ENCODE results near the gene KLHL40. TPM values are rescaled to one million over a fixed set of nuclear protein-coding genes. Genes with fewer than 3 reads are reported as not detected.

KLHL40 gene
- total and polyA plus RNA-seq, 10 of the 15 experiments (the other 5 are each of a cell fraction or from before 2014, with no cell fraction given): not detected

- TF ChIP-seq SIX5 (IDR thresholded peaks at IDR 0.05; ENCODE audit: low read depth, low read length, severe bottlenecking): no peak
These were observed 50.7 kb downstream of the KLHL40 start (continued) for GRCh38 chr3:42736081-42736480.

GRCh38 chr3:42736531-42736930 lies 51.2 kb downstream of the KLHL40 start:
- H3K4me1 ChIP-seq (ENCODE audit: control insufficient read depth, insufficient read depth, low read length): no peaks in the 10 kb centered on the region
- H3K9me3 ChIP-seq (replicated peaks; ENCODE audit: control insufficient read depth, insufficient read depth, low read length): no peaks in the 10 kb centered on the region
- H4K20me1 ChIP-seq (ENCODE audit: control insufficient read depth, insufficient read depth): no peaks in the 10 kb centered on the region
- intact Hi-C loops (cut with micrococcal nuclease; ENCODE audit: unreplicated experiment): no loop called here
- TF ChIP-seq JUNB (IDR thresholded peaks at IDR 0.05) (no peak), IKZF1 (conservative IDR thresholded peaks at IDR 0.05) (no peak), BCL3 (IDR thresholded peaks at IDR 0.05; ENCODE audit: borderline replicate concordance, insufficient read depth, low read depth, low read length, poor library complexity, severe bottlenecking) (no peak), PRDM15 (CRISPR knock-in tag; IDR thresholded peaks at IDR 0.05) (no peak), FOXK2 (IDR thresholded peaks at IDR 0.05) (no peak), SMAD1 (IDR thresholded peaks at IDR 0.05; ENCODE audit: low read depth, partially characterized antibody) (no peak)
- H3K4me2 ChIP-seq (ENCODE audit: control insufficient read depth, insufficient read depth): no peak overlapping the region
- no peak overlapping the region for H3K27ac ChIP-seq (ENCODE audit: control insufficient read depth, insufficient read depth)
- no peaks in the 10 kb centered on the region for H3K36me3 ChIP-seq (ENCODE audit: control insufficient read depth in 2 of 2, insufficient read depth in 2 of 2, low read length in 1 of 2)
- H3K4me3 ChIP-seq: no peak overlapping the region
- ChIA-PET CTCF (no interaction called here), SMC1A (ENCODE audit: uncharacterized antibody, unreplicated experiment) (no interaction called here), POLR2A (no interaction called here), RAD21 (ENCODE audit: unreplicated experiment) (no interaction called here)
- 58% methylated on average over 6 of the region's 6 CpGs for WGBS (ENCODE audit: insufficient coverage, insufficient replicate concordance, low lambda C conversion rate, missing lambda C conversion rate)
- H2AFZ ChIP-seq (ENCODE audit: control insufficient read depth, low read depth, low read length): no peak overlapping the region
- no peak overlapping the region for H3K9ac ChIP-seq (ENCODE audit: control insufficient read depth, insufficient read depth, low read length)
- no peak for FAIRE-seq
- DNase-seq (ENCODE audit: low read depth, low spot score): no peak
- in situ Hi-C loops (cut with MboI): no loop called here
- no peaks in the 10 kb centered on the region; a peak in 1 of 4 replicates for H3K27me3 ChIP-seq (replicated peaks in 1 of 2; ENCODE audit: control insufficient read depth in 2 of 2, insufficient read depth in 2 of 2, low read length in 1 of 2)
- no TSS peak for BruUV-seq (replicated peaks)
- ATAC-seq: no peak
- H3K79me2 ChIP-seq (ENCODE audit: control insufficient read depth, insufficient read depth, low read length): no peaks in the 10 kb centered on the region
